ENCODE data around the gene ZNF784. TPM values are rescaled to one million over a fixed set of nuclear protein-coding genes. Genes with fewer than 3 reads are reported as not detected.

The ZNF784 gene
- total and polyA plus RNA-seq, 2 of the 8 experiments (the other 6 are each of a cell fraction or from before 2014, with no cell fraction given) = 6.5 to 8.0 TPM

DNA sequence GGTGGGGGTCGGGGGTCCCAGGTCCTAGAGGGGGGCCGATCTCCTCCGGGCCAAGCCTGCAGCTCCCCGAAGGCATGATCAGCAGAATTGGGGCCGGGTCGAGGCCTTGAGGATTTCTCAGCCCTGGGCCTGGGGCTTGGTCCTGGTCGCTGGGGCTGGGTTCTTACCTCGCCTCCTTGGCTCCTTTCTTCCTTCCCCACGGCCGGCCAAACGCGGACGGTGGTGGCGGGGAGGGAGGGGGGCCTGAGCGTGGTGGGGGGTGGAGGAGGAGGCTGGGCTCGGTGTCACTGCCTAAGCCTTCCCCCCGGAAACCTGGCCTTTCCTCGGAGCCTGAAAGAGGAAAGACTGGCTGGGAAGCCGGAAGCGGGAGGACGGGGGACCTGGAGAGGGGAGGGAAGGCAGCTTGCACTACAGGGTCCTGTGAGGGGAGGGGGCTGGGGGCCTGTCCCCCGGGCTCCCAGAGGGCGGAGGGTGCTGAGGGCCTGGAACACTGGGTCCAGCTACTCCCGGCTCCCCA is 43.7 kb downstream of the ZNF784 start, which contains the start of gene ZNF579 (continued):
- no peak for TF ChIP-seq RAD21 (IDR thresholded peaks at IDR 0.05 in 1 of 2, conservative IDR thresholded peaks at IDR 0.05 in 1 of 2; ENCODE audit: low read depth in 2 of 2, low read length in 2 of 2)
- no peak for TF ChIP-seq CBX5 (IDR thresholded peaks at IDR 0.05; ENCODE audit: low read depth, low read length)
- peak; percentile 53; the same call in 1 of the 2 replicates for TF ChIP-seq KDM5A (IDR thresholded peaks at IDR 0.05; ENCODE audit: low read length)
- TF ChIP-seq, protein P1, sequence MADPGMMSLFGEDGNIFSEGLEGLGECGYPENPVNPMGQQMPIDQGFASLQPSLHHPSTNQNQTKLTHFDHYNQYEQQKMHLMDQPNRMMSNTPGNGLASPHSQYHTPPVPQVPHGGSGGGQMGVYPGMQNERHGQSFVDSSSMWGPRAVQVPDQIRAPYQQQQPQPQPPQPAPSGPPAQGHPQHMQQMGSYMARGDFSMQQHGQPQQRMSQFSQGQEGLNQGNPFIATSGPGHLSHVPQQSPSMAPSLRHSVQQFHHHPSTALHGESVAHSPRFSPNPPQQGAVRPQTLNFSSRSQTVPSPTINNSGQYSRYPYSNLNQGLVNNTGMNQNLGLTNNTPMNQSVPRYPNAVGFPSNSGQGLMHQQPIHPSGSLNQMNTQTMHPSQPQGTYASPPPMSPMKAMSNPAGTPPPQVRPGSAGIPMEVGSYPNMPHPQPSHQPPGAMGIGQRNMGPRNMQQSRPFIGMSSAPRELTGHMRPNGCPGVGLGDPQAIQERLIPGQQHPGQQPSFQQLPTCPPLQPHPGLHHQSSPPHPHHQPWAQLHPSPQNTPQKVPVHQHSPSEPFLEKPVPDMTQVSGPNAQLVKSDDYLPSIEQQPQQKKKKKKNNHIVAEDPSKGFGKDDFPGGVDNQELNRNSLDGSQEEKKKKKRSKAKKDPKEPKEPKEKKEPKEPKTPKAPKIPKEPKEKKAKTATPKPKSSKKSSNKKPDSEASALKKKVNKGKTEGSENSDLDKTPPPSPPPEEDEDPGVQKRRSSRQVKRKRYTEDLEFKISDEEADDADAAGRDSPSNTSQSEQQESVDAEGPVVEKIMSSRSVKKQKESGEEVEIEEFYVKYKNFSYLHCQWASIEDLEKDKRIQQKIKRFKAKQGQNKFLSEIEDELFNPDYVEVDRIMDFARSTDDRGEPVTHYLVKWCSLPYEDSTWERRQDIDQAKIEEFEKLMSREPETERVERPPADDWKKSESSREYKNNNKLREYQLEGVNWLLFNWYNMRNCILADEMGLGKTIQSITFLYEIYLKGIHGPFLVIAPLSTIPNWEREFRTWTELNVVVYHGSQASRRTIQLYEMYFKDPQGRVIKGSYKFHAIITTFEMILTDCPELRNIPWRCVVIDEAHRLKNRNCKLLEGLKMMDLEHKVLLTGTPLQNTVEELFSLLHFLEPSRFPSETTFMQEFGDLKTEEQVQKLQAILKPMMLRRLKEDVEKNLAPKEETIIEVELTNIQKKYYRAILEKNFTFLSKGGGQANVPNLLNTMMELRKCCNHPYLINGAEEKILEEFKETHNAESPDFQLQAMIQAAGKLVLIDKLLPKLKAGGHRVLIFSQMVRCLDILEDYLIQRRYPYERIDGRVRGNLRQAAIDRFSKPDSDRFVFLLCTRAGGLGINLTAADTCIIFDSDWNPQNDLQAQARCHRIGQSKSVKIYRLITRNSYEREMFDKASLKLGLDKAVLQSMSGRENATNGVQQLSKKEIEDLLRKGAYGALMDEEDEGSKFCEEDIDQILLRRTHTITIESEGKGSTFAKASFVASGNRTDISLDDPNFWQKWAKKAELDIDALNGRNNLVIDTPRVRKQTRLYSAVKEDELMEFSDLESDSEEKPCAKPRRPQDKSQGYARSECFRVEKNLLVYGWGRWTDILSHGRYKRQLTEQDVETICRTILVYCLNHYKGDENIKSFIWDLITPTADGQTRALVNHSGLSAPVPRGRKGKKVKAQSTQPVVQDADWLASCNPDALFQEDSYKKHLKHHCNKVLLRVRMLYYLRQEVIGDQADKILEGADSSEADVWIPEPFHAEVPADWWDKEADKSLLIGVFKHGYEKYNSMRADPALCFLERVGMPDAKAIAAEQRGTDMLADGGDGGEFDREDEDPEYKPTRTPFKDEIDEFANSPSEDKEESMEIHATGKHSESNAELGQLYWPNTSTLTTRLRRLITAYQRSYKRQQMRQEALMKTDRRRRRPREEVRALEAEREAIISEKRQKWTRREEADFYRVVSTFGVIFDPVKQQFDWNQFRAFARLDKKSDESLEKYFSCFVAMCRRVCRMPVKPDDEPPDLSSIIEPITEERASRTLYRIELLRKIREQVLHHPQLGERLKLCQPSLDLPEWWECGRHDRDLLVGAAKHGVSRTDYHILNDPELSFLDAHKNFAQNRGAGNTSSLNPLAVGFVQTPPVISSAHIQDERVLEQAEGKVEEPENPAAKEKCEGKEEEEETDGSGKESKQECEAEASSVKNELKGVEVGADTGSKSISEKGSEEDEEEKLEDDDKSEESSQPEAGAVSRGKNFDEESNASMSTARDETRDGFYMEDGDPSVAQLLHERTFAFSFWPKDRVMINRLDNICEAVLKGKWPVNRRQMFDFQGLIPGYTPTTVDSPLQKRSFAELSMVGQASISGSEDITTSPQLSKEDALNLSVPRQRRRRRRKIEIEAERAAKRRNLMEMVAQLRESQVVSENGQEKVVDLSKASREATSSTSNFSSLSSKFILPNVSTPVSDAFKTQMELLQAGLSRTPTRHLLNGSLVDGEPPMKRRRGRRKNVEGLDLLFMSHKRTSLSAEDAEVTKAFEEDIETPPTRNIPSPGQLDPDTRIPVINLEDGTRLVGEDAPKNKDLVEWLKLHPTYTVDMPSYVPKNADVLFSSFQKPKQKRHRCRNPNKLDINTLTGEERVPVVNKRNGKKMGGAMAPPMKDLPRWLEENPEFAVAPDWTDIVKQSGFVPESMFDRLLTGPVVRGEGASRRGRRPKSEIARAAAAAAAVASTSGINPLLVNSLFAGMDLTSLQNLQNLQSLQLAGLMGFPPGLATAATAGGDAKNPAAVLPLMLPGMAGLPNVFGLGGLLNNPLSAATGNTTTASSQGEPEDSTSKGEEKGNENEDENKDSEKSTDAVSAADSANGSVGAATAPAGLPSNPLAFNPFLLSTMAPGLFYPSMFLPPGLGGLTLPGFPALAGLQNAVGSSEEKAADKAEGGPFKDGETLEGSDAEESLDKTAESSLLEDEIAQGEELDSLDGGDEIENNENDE (IDR thresholded peaks at IDR 0.05; ENCODE audit: insufficient replicate concordance, low read length) = no peak
- TF ChIP-seq SIRT6 (IDR thresholded peaks at IDR 0.05; ENCODE audit: low read length) = no peak
- no peak for TF ChIP-seq KDM1A (IDR thresholded peaks at IDR 0.05; ENCODE audit: borderline replicate concordance, low read length)
- TF ChIP-seq SP1 (IDR thresholded peaks at IDR 0.05; ENCODE audit: low read depth, low read length) = 0 out of 2 replicates have a peak, but pooled peaks have one; percentile 36
- no peak for TF ChIP-seq CEBPB (IDR thresholded peaks at IDR 0.05; ENCODE audit: low read depth, low read length)
- TF ChIP-seq GTF2F1 (IDR thresholded peaks at IDR 0.05; ENCODE audit: borderline replicate concordance, low read depth, low read length) = no peak
- no peak for TF ChIP-seq MAFK (IDR thresholded peaks at IDR 0.05; ENCODE audit: low read depth, low read length)
- TF ChIP-seq NRF1 (IDR thresholded peaks at IDR 0.05; ENCODE audit: low read depth, low read length) = no peak
- TF ChIP-seq BCL11A (IDR thresholded peaks at IDR 0.05; ENCODE audit: low read depth in 2 of 2, low read length in 2 of 2) = no peak
